IPS DF 4.7 (cell line): ENCODE measurements around the gene ALX4.

ENCODE experiments used
- DNase-seq: peaks from one replicate; pipeline ENCODE4 v3.0.0-alpha.2; 2013; ENCODE audit warnings: low spot score; ENCODE audit errors: extremely low read depth

ALX4 gene

DNA sequence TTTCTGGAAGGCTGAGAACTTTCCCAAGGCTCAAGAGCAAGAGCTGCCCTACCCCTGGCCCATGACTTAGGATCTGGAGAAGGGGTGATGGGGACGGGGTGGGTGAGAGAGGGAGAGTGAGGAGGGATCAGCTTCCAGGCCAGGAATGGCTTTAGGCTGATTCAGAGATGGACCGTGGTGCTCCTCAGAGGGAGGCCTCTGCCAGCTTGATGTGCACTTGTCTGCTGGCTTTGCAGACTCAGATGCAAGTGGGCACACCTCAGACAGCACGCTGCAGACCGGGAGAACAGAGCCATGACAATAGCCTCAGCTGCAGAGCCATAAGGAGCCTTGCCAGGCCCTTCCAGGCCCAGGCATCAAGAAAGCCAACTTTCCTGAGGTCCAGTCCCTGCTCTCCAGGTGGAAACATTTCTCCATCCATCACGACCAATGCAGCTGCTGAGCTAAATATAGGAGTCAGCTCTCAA lies 41.3 kb downstream of the ALX4 start:
- DNase-seq = no peak

DNA sequence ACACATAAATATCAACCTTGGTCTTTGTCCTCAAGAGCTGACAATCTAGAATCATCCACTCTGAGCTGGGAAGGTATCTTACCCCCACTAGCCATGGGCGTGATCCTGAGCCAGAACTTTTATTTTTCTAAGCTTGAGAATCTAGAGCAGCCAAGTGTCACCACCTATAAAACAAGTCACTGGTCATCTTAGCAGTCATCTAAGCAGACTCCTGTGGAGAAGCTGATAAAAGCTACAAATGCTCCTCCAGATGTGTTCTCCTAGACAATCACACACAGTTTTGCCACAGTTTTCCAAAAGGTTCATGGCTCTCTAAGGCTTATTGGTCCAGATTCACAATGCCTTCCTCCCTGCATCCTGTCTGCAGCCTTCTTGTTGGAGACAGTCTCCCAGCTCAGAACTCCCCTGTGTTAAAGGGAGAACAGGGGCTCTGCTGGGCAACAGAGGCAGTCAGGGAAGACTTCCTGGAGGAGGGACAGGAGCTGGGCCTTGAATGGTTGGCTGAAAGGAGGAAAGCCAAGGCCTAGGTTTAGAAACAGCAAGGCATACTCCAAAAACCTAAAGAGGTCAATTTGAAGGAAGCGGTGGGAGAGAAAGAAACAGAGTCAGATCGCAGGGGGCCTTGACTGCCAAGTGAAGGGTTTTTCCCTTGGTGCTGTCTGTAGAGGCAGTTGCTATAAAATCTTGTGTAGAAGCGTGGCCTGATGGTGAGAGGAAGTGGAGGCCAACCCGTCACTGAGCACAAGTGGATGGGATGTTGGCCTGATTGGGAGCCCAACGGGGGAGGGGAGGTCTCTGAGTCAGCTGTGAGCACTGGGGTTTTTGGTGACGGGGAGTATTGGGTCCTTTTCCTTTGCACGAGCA lies 42.0 kb downstream of the ALX4 start:
- no peak for DNase-seq

DNA sequence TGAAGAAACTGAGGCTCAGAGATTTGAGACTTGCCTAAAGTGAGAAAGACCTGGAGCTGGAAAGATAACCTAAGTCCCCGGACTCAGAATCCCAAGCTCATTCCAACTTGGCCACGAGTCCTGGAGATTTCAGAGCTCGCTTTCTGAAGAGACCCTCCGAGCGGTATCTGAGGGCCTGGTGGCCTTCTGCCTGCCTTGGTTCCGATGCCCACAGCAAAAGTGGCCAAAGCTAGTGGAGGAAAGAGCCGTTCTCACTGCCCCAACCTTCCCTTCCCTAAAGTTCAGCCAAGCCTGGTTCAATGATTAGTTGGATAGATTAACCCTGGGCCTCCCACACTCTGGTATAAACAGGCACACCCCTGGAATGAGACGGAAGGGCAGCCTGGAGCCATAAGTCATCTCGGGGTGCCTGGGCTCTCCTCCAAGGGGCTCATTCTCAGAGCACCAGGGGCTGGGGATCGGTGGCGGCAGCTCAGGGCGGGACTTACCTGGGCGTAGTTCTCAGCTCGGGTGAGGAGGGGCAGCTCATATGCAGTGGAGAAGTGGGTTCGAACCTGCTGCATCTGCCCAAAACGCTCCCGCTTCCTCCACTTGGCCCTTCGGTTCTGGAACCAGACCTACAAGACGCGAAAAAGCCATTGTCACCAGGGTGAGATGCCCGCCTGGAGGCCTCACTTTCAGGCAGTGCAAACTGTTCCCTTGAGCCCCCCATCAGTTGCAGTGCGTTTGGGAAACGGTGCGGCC lies 42.8 kb downstream of the ALX4 start:
- no peak for DNase-seq

DNA sequence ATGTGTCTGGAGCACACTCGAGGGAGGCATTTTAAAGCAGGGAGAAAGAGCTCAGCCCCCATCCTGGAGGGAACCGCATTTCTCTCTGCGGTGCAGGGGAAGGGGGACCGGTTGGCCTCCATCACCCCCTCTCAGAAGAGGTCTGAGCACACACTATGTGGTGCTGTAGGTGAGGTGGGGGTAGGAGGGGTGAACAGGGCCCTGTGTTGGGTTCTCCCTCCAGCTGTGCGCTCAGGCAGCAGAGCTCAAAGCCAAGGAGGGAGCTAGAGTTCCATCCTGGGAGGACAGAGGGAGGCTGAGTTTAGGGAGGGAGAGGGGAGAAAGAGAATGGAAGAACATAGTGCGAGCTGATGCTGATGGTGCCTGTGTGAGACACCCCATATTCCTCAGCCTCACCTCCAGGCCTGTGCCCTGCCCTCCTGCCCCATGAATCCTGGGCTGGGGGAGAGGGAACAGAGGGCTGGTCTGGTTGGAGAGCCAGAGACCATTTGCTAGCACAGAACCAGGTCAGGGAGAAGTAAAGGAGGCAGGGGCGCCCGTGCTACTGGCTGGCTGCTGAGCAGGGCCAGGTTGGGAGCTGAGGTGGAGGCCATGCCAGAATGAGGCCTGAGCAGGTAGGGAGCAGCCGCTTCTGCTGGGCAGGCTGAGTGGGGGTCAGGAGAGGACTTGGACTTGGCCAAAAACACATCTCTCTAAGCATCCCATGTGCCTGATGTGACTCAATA lies 43.7 kb downstream of the ALX4 start:
- DNase-seq = no peak

DNA sequence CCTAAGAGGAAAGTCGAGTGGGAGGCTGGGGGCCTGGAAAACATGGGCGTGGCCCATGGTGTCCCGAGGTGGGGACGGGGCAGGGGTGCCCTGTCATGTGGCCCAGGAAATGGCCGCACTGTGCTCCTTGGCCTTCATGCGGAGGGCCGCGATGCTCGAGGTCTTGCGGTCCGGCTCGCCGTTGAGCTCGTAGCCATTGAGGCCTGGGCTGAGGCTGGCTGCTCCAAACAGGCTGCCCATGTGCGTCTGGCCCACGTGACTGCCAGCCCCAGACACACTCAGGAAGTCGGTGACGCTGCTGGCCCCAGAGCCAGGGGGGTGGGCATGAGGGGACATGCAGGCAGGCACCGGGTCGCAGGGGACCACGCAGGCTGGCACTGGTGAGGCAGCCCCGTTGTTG lies 45.2 kb downstream of the ALX4 start:
- DNase-seq = no peak

DNA sequence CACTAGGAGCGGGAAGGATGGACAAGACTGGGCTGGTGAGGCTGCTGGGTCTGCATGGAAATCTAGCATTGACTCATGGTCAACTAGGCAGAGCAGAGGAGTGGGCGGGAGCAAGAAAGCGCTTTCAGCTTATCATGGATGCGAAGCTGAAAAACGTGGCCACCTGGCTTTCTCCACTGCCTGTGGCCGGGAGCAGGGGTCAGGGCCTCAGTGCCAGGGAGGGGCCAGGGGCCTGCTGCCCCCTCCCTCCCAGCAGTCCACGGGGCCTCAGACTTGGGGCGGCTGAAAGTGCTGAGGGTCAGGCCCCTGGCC lies 45.5 kb downstream of the ALX4 start:
- no peak for DNase-seq

DNA sequence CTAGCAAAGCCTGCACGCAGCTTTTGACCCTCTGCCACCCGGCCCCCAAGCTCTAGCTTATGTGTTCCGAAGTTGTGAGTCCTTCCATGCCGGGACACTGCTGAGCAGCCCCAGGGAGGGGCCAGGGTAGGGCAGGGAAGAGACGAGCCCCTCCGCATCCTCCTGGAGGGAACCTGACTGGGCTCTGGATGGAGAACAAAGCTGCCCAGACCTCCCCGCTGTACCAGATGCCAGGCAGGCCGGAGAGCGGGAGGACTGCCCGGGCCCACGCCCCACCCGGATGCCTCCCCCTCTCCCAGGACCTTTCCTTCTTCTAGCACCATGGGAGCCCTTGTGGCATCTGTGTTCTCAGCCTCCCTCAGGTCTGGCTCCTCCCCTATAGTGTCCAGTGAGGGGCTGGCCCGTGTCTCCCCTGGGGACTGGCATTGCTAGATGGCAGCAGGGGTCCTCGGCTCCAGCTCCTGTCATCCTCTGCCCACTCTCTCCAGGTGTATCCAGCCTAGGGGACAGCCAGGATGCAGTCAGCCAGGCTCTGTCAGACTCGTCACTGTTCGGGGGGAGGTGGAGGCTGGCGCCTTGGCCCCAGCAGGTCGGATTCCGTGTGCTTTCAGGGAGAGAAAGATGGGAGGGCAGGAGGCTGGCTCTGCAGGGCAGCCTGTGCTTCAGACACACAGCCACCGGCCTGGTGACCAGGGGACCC lies 46.1 kb downstream of the ALX4 start:
- DNase-seq = no peak

DNA sequence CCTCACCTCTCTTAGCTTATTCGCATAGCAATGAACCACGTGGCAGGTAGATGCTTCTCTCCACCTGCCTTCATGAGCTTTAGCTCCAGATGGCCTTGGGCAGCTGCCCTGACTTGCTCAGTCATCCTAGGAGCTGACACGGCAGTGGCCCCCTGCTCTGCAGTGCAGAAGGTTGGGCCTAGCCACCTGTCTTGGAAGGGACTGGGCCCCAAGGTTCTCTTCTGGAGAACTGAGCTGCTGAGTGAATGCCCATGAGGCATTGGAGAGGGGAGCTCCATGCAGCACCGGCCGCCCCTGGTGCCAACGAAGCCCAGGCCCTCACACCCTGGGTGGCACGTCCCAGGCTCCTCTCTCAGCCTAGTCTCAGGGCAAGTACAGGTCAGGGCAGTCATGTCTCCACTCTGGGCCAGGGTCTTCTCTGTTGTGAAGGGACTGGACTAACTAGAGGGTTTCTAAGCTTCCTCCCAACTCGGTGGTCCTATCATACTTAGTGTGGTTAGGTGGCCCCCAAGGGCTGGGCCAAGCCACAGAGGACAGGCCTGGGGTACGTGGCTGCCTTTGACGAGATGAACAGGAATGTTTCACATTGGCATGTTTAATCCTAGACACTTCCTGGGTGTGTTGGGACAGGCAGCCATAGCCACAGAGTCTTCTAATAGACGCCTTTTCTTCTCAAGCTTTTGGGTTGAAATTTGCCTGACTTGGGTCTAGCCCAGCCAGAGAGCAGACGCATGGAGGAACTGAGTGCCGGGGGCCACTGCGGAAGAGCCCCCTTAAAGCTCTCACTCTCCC lies 47.9 kb downstream of the ALX4 start:
- DNase-seq = no peak

DNA sequence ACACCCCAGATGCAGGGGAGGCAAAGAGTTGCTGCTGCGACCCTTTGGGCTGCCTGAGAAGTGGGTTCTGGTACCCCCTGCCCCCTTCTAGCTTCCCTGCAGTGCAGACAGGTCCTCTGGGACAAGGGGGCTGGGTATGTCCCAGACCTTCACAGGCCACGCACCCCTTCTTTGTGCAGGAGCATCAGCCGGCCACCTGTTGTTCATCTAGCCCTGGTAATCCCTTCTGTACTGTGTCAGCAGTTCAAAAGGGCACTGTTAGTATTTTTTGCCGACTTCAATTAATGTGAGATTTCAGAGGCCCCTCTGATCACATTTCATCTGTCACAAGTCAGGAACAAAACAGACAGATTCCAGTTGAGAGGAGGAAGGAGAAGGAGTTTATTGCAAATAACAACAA lies 49.9 kb downstream of the ALX4 start:
- DNase-seq = no peak

DNA sequence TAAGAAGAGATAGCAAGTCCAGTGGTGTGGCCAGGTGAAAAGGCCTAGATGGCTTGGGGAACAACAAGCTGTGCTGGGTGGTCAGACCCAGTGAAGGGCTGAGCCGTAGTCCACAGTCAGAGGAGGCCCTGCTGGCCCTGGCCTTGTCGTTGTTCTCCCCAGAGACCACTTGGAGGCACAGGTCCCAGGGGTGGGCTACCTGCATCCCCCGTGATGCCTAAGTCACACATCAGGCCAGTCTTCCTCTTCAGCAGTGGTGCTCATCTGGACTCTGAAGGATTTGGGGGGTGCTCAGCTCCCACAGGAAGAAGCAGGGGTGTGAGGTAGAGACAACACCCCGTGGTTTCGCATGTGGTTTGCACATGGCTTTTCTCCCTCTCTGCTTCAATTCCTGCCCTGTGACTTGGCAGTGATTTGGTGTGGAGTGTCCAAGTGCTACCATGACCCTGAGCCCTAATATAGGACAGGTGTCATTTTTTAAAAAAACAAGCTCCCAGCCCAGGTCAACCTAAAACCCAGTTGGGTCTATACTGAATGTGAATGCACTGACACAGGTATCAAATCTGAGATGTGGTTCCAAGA lies 51.0 kb downstream of the ALX4 start:
- DNase-seq = no peak

DNA sequence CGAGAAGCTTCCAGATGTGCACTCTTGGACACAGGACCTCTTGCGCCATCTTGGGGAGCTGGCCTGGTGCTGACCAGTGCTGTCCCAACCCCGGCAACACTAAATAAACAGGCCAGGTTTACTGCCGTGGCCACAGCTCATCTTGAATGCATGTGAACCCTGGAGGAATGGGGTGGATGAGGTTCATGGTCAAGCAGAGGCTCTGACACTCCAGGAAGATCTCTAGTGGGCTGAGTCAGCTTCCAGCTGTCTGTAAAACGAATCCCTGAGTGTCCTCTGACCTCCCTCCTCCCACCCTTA lies 51.8 kb downstream of the ALX4 start:
- no peak for DNase-seq

DNA sequence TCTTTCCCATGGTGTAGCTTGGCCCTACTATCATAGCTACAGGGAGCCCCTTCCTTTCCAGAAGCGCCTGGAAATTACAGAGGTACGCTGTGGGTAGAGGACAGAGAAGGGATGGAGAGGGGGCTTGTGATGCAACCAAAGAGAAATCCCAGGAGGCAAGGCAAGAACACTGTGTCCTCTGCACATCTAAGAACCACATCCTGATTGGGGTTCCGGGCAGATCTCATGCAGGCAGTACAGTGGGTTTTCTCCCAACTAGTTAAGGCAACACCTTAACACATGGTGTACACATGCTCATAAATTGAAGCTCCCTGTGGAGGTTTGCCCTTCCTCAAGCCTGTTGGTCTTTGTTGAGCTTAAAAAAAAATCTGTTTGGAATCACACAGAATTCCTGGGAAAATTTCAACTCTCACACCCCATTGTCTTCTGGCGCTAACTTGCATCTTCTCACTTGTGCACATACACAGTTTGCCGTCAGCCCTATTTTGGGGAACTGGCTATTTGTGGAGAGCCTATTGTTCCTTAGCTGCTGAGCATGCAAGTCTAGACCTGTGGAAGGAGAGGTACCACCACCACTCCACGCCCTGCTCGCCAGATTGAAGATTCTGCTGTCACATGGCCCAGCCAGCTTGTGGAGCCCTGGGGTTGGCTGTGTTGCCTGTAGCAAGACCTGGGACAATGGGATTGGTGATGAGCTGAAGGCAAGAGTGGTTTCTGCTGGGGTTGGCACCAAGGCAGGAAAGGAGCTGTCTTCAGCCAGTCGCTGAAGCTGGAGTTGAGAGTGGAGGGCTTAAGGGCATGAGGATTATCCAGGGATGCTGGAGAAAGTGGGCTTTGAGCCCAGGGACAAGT lies 52.4 kb downstream of the ALX4 start:
- no peak for DNase-seq

DNA sequence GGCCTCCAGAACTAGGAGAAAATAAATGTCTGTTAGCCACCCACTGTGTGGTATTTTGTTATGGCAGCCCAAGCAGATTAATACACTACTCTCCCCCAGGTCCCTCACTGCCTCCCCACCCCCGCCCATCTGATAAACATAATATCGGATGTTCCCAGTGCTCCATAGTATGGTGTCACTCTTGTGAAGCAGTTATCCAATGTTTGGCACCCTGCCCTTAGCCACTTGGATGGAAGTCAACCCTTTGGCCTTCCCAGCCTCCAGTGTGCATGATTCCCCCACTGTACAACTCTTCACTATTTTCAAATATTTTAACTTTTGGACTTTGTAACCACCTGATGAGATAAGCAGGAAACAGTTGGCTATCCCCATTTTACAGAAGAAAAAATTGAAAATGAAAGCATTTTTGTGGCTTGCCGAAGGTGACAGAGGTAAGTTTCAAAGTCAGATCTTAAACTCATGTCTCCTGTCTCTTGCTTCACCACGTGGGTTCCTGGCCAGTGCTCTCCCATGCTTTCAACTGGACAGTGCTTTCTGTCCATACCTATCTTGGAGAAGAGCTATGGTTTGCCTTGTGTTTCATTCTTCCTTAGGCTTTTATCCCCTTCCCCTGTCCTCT lies 53.2 kb downstream of the ALX4 start:
- no peak for DNase-seq

DNA sequence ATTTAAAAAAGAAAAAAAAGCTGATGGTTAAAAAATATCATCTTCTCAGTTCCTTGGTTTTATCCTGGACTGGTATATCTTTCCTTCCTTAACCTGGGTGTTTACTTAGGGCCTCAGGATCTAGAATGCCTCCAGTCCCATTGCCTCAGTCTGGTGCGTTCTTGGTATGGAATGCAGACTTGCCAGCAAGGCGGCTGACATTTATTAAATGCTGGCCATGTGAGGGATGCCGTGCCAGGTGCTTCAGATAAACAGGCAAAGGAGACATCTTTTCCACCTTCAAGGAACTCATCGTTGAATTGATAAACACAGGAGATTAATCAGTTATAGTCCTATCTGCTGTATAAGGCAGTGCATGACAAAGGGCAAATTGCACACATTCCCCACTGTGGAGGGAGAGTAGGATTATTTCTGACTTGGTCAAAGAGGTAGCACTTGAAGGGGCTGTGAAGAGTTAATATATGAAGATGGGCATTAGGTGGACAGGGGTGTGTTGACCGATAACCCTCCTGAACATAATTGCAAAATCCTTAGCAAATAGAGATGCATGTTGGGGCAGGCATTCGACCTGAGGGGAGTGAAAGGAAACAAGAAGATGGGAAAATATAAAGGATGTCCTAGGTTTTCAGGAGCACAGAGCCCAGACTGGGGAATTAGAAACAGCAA lies 54.4 kb downstream of the ALX4 start:
- DNase-seq = no peak

DNA sequence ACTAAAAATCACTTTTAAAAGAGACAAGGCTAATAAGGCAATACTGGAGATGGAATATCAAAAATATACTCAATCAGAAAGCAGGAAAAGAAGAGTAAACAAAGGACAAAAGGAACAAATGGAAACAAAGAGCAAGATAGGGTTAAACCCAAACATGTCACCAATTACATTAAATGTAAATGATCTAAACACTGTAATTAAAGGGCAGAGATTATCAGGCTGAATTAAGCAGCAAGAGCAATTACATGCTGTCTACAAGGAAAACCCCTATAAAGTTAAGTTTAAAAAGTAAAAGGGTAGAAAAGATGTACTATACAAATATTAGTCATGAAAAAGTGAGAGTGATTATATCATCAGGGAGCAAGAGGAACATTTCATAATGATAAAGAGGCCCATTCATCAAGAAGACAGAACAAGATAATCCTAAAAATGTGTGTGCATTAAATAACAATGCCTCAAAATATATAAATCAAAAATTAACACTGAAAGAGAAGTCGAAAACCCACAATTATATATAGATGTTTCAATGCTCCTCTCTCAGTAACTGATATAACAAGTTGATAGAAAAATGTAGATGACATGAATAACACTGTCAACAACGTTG lies 56.8 kb downstream of the ALX4 start:
- DNase-seq = no peak

DNA sequence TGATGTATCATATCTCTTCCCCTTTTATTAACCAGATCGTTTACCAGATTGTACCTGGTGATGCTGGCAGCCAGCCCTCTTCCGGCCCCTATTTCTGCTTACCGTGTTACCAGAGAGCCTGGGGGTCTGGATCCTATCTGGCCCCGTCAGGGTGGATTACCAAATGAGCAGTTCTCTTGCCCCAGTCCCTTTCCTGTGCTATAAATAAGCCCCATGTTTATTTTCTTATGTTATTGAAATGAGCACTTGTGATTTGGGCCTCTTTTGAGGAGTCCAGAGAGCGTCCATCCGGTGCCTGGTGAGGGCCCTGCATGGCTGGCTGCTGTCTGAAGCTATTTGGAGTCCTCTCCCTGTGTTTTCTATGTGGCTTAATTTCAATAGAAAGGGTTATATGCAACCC lies 59.5 kb downstream of the ALX4 start:
- DNase-seq = no peak

DNA sequence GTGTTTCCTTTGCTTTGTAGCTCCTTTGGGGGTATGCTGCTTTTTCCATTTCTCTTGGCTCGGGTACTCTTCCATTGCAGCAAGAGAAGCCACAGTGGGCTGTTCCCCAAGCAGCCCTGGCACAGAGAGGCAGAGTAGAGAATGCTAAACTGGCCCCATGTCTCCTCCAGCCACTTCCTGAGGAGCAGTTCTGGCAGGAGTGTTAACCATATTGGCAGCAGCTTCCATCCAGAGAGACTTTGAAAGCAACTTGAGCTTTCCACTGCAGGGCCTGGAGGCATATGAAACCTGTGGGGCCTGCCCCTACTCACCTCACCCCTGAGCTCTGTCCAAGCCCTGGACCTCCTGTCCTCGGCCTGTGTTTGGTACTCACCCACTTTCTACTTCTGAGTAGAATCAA lies 61.8 kb downstream of the ALX4 start:
- DNase-seq = no peak

DNA sequence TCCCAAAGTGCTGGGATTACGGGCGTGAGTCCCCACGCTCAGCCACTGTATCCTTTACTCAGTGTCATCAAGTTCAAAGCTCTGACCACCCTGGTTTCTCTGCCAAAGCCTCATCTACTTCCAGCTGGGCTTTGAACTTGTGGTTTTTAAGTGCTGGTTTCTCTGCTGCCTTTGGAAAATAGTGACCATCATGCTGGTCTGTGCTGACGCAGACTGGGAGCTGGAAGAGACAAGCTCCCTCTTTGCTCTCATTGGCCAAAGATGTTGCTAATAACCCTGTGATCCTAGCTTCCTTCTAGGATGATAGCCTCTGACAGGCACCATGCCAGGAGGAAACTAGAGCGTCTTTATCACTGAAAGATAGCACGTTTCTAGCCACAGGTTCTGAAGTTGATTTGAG lies 62.4 kb downstream of the ALX4 start:
- no peak for DNase-seq
